Panc1 (cell line): ENCODE measurements around the gene SHROOM3. TPM values are rescaled to one million over a fixed set of nuclear protein-coding genes. Genes with fewer than 3 reads are reported as not detected.

Experiments used
- ATAC-seq: fragments of 200-7000 bp; cut with Tn5 transposase; 2 replicates; pipeline ENCODE4 v1.9.1; 2020; ENCODE audit warnings: mild to moderate bottlenecking, moderate library complexity
- BruUV-seq: library from RNA; stranded (reverse); fragments of 400-500 nt; replicated peaks from 2 replicates; lab custom pipeline; 2021; lab: Mats Ljungman, UMichigan
- CTCF ChIA-PET: fragments of 300-600 bp; sonication (Branson Sonifier 250); formaldehyde crosslinking; loops from one replicate; lab custom pipeline; 2022; ENCODE audit warnings: antibody characterized with exemption; lab: Charles Lee
- POLR2A ChIA-PET: fragments of 300-600 bp; sonication (Branson Sonifier 250); formaldehyde crosslinking; loops from one replicate; lab custom pipeline; 2022; ENCODE audit warnings: antibody characterized with exemption; lab: Charles Lee
- DNase-seq: peaks from one replicate; pipeline ENCODE4 v3.0.0-alpha.2; 2010; ENCODE audit warnings: low read depth, low spot score
- H3K27ac ChIP-seq: 2 replicates; pipeline ENCODE4 v1.5.1; 2011; ENCODE audit warnings: mild to moderate bottlenecking, low read length, inconsistent platforms
- H3K27me3 ChIP-seq: fragments of 200-500 bp; sonication (Bioruptor generic); 2 replicates; pipeline ENCODE4 v1.6.0; 2014; ENCODE audit warnings: low read length, inconsistent platforms; ENCODE audit not compliant: control insufficient read depth, insufficient read depth
- H3K36me3 ChIP-seq: fragments of 200-500 bp; sonication (Bioruptor generic); 2 replicates; pipeline ENCODE4 v1.5.1; 2014; ENCODE audit warnings: inconsistent platforms, mild to moderate bottlenecking, low read length, moderate library complexity; ENCODE audit not compliant: control insufficient read depth, insufficient read depth
- H3K4me1 ChIP-seq: 2 replicates; pipeline ENCODE4 v1.5.1; 2011; ENCODE audit warnings: inconsistent platforms, mild to moderate bottlenecking, low read length, moderate library complexity; ENCODE audit not compliant: control insufficient read depth, insufficient read depth
- H3K4me3 ChIP-seq, 2 experiments: 2 replicates each; pipeline ENCODE4 v1.5.1; 2011 to 2012; ENCODE audit warnings: low read depth in 2 of 2, low read length in 2 of 2, mild to moderate bottlenecking in 2 of 2, inconsistent platforms in 1 of 2, moderate library complexity in 1 of 2
- H3K9me3 ChIP-seq: fragments of 200-500 bp; sonication (Bioruptor generic); 2 replicates; pipeline ENCODE4 v1.5.1; 2014; ENCODE audit warnings: low read depth, mild to moderate bottlenecking, inconsistent platforms, low read length, moderate library complexity; ENCODE audit not compliant: control insufficient read depth, insufficient read depth
- CTCF ChIP-seq: fragments of 450-650 bp; IDR thresholded peaks from 2 replicates; pipeline ENCODE4 v1.5.1; 2017; ENCODE audit warnings: mild to moderate bottlenecking
- POLR2AphosphoS5 ChIP-seq: IDR thresholded peaks from 2 replicates; pipeline ENCODE4 v1.6.1; 2012; ENCODE audit warnings: mild to moderate bottlenecking, low read depth, low read length, moderate library complexity
- REST ChIP-seq, 2 experiments: IDR thresholded peaks; 2 replicates each; pipeline ENCODE4 v1.6.1; 2011 to 2012; ENCODE audit warnings: low read depth in 2 of 2, control low read depth in 1 of 2, low read length in 1 of 2, mild to moderate bottlenecking in 1 of 2, moderate library complexity in 1 of 2; ENCODE audit not compliant: insufficient read depth in 1 of 2
- SIN3A ChIP-seq: IDR thresholded peaks from 2 replicates; pipeline ENCODE4 v1.6.1; 2012; ENCODE audit warnings: low read depth, mild to moderate bottlenecking, low read length, moderate library complexity, borderline replicate concordance; ENCODE audit not compliant: insufficient read depth
- TCF7L2 ChIP-seq: IDR thresholded peaks from 2 replicates; pipeline ENCODE4 v1.6.1; 2011; ENCODE audit warnings: mild to moderate bottlenecking, low read depth, low read length, inconsistent platforms
- in situ Hi-C: cut with HindIII; loops from 2 replicates; pipeline ENCODE4 v1.10.0; 2016; ENCODE audit warnings: low sequenced_read_pairs, low pct_unique_long_range_greater_than_20kb
- intact Hi-C: fragments of 100-400 bp; cut with micrococcal nuclease; formaldehyde crosslinking; loops from one replicate; pipeline ENCODE4 v1.10.0; 2022; ENCODE audit not compliant: unreplicated experiment
- total RNA-seq: library from RNA; stranded (reverse); gene quantifications from one replicate; pipeline ENCODE4 v1.2.1, GENCODE V29; 2021; ENCODE audit not compliant: unreplicated experiment

SHROOM3 gene
- total RNA-seq, 1 experiment from 2014 or later = 7.2 TPM

- 0 out of 2 replicates have a peak overlapping the region, but pooled peaks have one; percentile 39 for H3K27ac ChIP-seq
- ChIA-PET POLR2A (no interaction called here), CTCF (no interaction called here)
- BruUV-seq = no TSS peak
- in situ Hi-C loops (no loop called here), intact Hi-C loops (no loop called here)
- no peaks in the 10 kb centered on the region for H3K9me3 ChIP-seq
- no peak for DNase-seq
- H3K4me1 ChIP-seq = peaks cover 2% of the 10 kb centered on the region
- ATAC-seq = no peak
- H3K36me3 ChIP-seq = no peaks in the 10 kb centered on the region
- no peaks in the 10 kb centered on the region for H3K27me3 ChIP-seq
- TF ChIP-seq POLR2AphosphoS5 = no peak
- TF ChIP-seq SIN3A = no peak
- TF ChIP-seq CTCF = no peak
- TF ChIP-seq REST (IDR thresholded peaks at IDR 0.05; ENCODE audit: insufficient read depth in 1 of 2, low read depth in 2 of 2, low read length in 1 of 2) = no peak
- TF ChIP-seq TCF7L2 = no peak
- no peak overlapping the region for H3K4me3 ChIP-seq
Measured at GRCh38 chr4:76601791-76602190, 166.8 kb downstream of the SHROOM3 start.

GRCh38 chr4:76605099-76605563 is 170.1 kb downstream of the SHROOM3 start:
- Histone ChIP-seq H3K9me3 (no peaks in the 10 kb centered on the region), H3K27ac (no peak overlapping the region), H3K27me3 (no peaks in the 10 kb centered on the region), H3K4me3 (no peak overlapping the region), H3K36me3 (no peaks in the 10 kb centered on the region), H3K4me1 (peaks cover 2% of the 10 kb centered on the region)
- in situ Hi-C loops = no loop called here
- ATAC-seq (no peak), DNase-seq (no peak)
- TF ChIP-seq CTCF (no peak), TCF7L2 (no peak), REST (IDR thresholded peaks at IDR 0.05; ENCODE audit: insufficient read depth in 1 of 2, low read depth in 2 of 2, low read length in 1 of 2) (no peak), POLR2AphosphoS5 (no peak)
- CTCF ChIA-PET = no interaction called here
- POLR2A ChIA-PET = no interaction called here
- intact Hi-C loops = no loop called here
- no TSS peak for BruUV-seq
